Measurements from ENCODE around the gene ATIC. TPM values are rescaled to one million over a fixed set of nuclear protein-coding genes. Genes with fewer than 3 reads are reported as not detected.

The ATIC gene
- total and polyA plus RNA-seq, 12 donors: 36.1 to 106 (median 48.0) TPM

- Histone ChIP-seq H3K9me3 (no peaks in the 10 kb centered on the region), H3K4me3 (no peak overlapping the region), H3K4me1 (no peaks in the 10 kb centered on the region), H3K36me3 (peaks cover 0 to 100% (median 26%) of the 10 kb centered on the region in 9 donors), H3K27ac (no peak overlapping the region), H3K27me3 (no peaks in the 10 kb centered on the region)
- WGBS, 2 donors: 96 to 98% methylated on average over 3 of the region's 3 CpGs
- intact Hi-C loops (cut with DNase I): no loop called here
- DNase-seq (no peak), ATAC-seq (no peak)
- TF ChIP-seq, protein P1, sequence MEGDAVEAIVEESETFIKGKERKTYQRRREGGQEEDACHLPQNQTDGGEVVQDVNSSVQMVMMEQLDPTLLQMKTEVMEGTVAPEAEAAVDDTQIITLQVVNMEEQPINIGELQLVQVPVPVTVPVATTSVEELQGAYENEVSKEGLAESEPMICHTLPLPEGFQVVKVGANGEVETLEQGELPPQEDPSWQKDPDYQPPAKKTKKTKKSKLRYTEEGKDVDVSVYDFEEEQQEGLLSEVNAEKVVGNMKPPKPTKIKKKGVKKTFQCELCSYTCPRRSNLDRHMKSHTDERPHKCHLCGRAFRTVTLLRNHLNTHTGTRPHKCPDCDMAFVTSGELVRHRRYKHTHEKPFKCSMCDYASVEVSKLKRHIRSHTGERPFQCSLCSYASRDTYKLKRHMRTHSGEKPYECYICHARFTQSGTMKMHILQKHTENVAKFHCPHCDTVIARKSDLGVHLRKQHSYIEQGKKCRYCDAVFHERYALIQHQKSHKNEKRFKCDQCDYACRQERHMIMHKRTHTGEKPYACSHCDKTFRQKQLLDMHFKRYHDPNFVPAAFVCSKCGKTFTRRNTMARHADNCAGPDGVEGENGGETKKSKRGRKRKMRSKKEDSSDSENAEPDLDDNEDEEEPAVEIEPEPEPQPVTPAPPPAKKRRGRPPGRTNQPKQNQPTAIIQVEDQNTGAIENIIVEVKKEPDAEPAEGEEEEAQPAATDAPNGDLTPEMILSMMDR (IDR thresholded peaks at IDR 0.05): no peak
These were observed 66.2 kb downstream of the ATIC start for GRCh38 chr2:215378045-215378444.

- H3K4me3 ChIP-seq: no peak overlapping the region
- H3K9me3 ChIP-seq: no peaks in the 10 kb centered on the region
- H3K4me1 ChIP-seq: no peaks in the 10 kb centered on the region
- DNase-seq (no peak), ATAC-seq (no peak)
- H3K27me3 ChIP-seq: no peaks in the 10 kb centered on the region
- no peak overlapping the region for H3K27ac ChIP-seq
- TF ChIP-seq, protein P1 (IDR thresholded peaks at IDR 0.05): no peak
- WGBS, 2 donors: 86 to 91% methylated on average over 7 of the region's 7 CpGs
- peaks cover 0 to 100% (median 31%) of the 10 kb centered on the region in 9 donors for H3K36me3 ChIP-seq
- intact Hi-C loops (cut with DNase I): no loop called here
These were observed 67.2 kb downstream of the ATIC start for GRCh38 chr2:215379039-215379438.

GRCh38 chr2:215379948-215380347, 68.1 kb downstream of the ATIC start:
- ATAC-seq (no peak), DNase-seq (no peak)
- 89 to 94% methylated on average over 6 of the region's 6 CpGs for WGBS, 2 donors
- no peak overlapping the region for H3K27ac ChIP-seq
- H3K27me3 ChIP-seq: no peaks in the 10 kb centered on the region
- intact Hi-C loops (cut with DNase I): no loop called here
- TF ChIP-seq, protein P1 (IDR thresholded peaks at IDR 0.05): no peak
- no peaks in the 10 kb centered on the region for H3K9me3 ChIP-seq
- H3K4me3 ChIP-seq: no peak overlapping the region
- peaks cover 0 to 100% (median 27%) of the 10 kb centered on the region in 9 donors for H3K36me3 ChIP-seq
- no peaks in the 10 kb centered on the region for H3K4me1 ChIP-seq

DNA sequence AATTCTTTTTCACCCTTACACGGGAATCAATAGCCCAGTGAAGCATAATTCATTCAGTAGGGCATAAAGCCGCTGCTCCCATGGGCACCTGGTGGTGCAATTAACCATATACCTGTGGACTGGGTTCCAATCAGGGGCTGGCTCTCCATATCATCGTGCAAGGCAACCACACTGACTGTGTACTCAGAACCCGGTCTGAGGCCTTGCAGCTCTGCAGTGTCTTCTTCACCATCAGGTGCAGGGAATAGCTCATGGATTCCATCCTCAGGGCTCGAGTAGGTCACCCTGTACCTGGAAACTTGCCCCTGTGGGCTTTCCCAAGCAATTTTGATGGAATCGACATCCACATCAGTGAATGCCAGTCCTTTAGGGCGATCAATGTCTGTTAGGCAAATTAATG, 68.8 kb downstream of the ATIC start:
- WGBS, 2 donors: 95 to 96% methylated on average over 7 of the region's 7 CpGs
- Histone ChIP-seq H3K4me1 (no peaks in the 10 kb centered on the region), H3K4me3 (no peak overlapping the region), H3K36me3 (peaks cover 0 to 100% (median 27%) of the 10 kb centered on the region in 9 donors), H3K9me3 (no peaks in the 10 kb centered on the region), H3K27ac (no peak overlapping the region), H3K27me3 (no peaks in the 10 kb centered on the region)
- intact Hi-C loops (cut with DNase I): no loop called here
- DNase-seq: no peak
- no peak for ATAC-seq
- TF ChIP-seq, protein P1 (IDR thresholded peaks at IDR 0.05): no peak
